T-helper 2 cell treated with Interferon-gamma antibody and Interleukin-4, amounts not matched to agents 5 μg/mL and 100 μg/mL, for 36 hours (primary cell): ENCODE results near the gene IGF2.
"Not testable (repeated sequence)": the region's sequence is repeated elsewhere in the genome, so short reads cannot be mapped to it uniquely, and the experiment has no call there.

Source experiments
- DNase-seq: peaks from one replicate; pipeline ENCODE4 v3.0.0; 2021; ENCODE audit warnings: low spot score
- H3K27ac Mint-ChIP-seq: one replicate; pipeline ENCODE4 v1.8.0; 2021; ENCODE audit warnings: mild to moderate bottlenecking, mixed read lengths
- H3K27me3 Mint-ChIP-seq: one replicate; pipeline ENCODE4 v1.8.0; 2021; ENCODE audit warnings: low read depth, mixed read lengths
- H3K36me3 Mint-ChIP-seq: one replicate; pipeline ENCODE4 v1.8.0; 2021; ENCODE audit warnings: low read depth, mixed read lengths
- H3K4me1 Mint-ChIP-seq: one replicate; pipeline ENCODE4 v1.8.0; 2021; ENCODE audit warnings: low read depth, mixed read lengths
- H3K4me3 Mint-ChIP-seq: one replicate; pipeline ENCODE4 v1.8.0; 2022; ENCODE audit warnings: mild to moderate bottlenecking, moderate library complexity, mixed read lengths
- H3K9me3 Mint-ChIP-seq: one replicate; pipeline ENCODE4 v1.8.0; 2021; ENCODE audit warnings: mixed read lengths

The IGF2 gene

GRCh38 chr11:2131371-2132236 is 7.6 kb downstream of the IGF2 start:
- DNase-seq = no peak
- Mint-ChIP-seq H3K27me3 (peaks cover 29% of the 10 kb centered on the region), H3K27ac (no peak overlapping the region), H3K36me3 (no peaks in the 10 kb centered on the region), H3K9me3 (peaks cover 5% of the 10 kb centered on the region), H3K4me3 (no peak overlapping the region), H3K4me1 (no peaks in the 10 kb centered on the region)

DNA sequence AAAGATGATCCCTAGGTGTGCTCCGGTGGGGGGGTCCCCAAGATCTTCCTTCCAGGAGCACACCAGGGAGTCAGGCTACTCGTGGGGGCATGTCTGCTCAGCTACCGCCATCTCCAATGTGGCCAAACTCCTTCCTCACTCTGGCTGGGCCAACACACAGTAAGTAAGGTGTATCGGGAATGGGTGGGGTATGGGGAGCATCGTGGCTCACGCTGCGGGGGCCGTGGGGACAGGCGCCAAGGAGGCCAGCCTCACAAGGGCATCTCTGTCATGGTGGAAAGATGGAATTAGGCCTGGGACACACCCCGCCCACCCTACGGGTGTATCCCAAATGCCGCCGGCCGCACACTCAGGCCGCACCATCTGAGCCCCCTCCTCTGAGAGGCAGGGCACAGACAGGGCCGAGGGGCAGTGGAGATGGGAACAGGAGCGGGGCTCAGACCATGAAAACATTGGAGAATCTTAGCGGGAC is 8.3 kb downstream of the IGF2 start:
- Mint-ChIP-seq H3K27me3 (peaks cover 22% of the 10 kb centered on the region), H3K36me3 (no peaks in the 10 kb centered on the region), H3K4me3 (no peak overlapping the region)

DNA sequence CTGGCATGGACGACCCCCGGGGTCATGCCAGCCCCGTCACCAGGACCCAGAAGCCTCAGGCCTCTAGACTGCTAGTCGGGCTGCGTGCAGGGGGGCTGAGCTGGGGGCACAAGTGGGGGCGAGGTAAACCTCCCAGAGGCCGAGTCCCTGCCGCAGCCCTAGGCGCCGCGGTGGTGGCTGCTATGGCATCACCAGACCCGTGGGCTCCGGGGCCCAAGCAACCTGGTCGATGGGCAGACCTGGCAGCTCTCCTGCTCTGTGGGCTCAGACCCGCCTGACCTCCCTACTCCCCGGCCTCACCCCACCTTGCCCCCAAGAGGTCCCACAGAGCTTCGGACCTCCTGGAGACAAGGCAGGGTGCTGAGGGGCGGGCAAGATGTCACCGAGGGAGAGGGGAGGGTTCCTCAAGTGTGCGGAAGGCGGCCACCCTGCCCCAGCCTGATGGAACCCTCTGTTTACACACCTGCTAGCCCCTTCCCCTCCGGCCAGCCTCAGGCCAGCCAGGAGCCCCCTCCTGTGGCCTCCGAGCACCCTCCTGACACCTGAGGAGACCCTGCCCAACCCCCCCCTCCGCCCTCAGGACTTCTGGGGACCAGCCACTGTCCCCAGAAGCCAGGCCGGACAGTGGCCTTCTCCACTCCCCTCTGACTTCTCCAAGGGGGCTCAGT is 9.4 kb downstream of the IGF2 start:
- H3K4me3 Mint-ChIP-seq = no peak overlapping the region
- no peaks in the 10 kb centered on the region for H3K36me3 Mint-ChIP-seq
- DNase-seq = no peak
- H3K27me3 Mint-ChIP-seq = peaks cover 18% of the 10 kb centered on the region
- peaks cover 5% of the 10 kb centered on the region for H3K9me3 Mint-ChIP-seq
- H3K27ac Mint-ChIP-seq = no peak overlapping the region
- no peaks in the 10 kb centered on the region for H3K4me1 Mint-ChIP-seq

More for the DNA sequence above, 8.3 kb downstream of the IGF2 start:
- no peak for DNase-seq
- H3K4me1 Mint-ChIP-seq = no peaks in the 10 kb centered on the region
- peaks cover 5% of the 10 kb centered on the region for H3K9me3 Mint-ChIP-seq
- H3K27ac Mint-ChIP-seq = no peak overlapping the region

DNA sequence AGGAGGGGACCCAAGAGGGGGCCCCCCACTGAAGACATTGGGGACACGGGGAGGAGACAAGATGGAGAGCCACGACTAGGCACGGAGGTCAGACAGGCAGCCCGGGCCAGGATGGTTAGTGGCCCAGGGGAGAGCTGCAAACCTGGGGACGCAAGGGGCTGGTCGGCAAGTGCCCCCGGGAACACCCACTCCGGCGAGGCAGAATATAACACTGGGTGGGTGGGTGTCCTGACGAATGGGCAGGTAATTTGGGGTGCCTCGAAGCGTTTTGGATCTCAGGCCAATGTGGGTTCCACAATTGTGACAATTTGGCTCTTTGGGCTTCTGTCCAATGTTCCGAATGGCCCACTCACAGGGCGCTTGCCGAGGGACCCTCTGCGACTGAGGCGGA is 9.9 kb downstream of the IGF2 start:
- no peak overlapping the region for H3K27ac Mint-ChIP-seq
- no peaks in the 10 kb centered on the region for H3K4me1 Mint-ChIP-seq
- DNase-seq = no peak
- H3K9me3 Mint-ChIP-seq = peaks cover 5% of the 10 kb centered on the region
- H3K4me3 Mint-ChIP-seq = no peak overlapping the region
- peaks cover 17% of the 10 kb centered on the region for H3K27me3 Mint-ChIP-seq
- H3K36me3 Mint-ChIP-seq = no peaks in the 10 kb centered on the region

GRCh38 chr11:2128511-2129307 is 10.5 kb downstream of the IGF2 start:
- H3K27ac Mint-ChIP-seq = no peak overlapping the region
- no peaks in the 10 kb centered on the region for H3K4me1 Mint-ChIP-seq
- DNase-seq = no peak
- peaks cover 5% of the 10 kb centered on the region for H3K9me3 Mint-ChIP-seq
- no peaks in the 10 kb centered on the region for H3K36me3 Mint-ChIP-seq
- peaks cover 17% of the 10 kb centered on the region for H3K27me3 Mint-ChIP-seq
- no peak overlapping the region for H3K4me3 Mint-ChIP-seq

DNA sequence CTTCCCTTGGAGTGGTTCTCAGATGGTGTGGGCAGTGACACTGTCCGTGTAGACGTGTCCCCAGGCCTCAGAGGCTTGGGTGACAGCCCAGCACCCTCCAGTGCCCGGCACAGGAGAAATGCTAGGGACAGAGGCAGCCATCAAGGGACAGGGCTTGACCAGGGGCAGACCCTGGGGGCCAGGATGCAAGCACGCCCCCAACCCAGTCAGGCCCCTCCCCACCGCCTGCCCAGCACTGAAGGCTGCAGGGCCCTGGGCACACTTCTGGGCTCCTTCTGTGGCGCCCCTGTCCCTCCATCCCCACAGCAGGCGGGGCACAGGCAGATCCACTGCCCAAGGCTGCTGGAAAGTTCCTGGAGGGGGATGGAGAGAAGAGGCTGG is 11.1 kb downstream of the IGF2 start:
- Mint-ChIP-seq H3K9me3 (peaks cover 5% of the 10 kb centered on the region), H3K4me3 (no peak overlapping the region), H3K27me3 (peaks cover 17% of the 10 kb centered on the region), H3K4me1 (no peaks in the 10 kb centered on the region), H3K27ac (no peak overlapping the region), H3K36me3 (no peaks in the 10 kb centered on the region)
- DNase-seq = no peak

DNA sequence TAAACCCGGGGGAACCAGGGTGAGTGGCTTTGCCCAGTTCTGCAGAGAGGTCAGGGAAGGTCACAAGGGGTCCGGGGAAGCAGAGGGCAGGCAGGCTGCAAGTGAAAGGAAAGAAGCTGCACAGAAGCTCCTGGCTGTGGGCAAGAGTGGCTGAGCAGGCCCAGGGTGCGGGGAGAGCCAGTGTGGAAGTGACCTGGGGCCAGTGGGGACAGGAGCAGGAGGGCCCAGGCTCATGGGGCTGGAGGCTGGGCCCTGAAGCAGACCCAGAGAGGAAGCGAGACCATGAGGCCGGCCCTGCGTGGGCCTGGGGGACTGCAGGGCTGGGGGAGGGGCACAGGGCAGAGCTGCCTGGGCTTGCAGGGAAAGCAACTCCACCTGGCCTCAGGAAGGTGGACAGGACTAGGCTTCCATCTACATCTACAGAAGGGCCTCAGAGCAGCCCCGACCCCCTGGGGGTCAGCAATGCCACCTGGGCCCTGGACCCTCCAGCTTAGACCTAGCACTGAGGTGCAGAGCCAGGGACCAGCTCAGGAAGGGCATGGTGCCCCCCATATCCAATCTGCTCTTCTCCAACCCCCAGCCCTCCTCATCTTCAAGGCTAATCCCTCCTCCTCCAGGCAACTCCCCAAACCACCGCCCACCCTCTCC is 11.6 kb downstream of the IGF2 start:
- Mint-ChIP-seq H3K4me3 (no peak overlapping the region), H3K4me1 (no peaks in the 10 kb centered on the region), H3K27ac (no peak overlapping the region), H3K9me3 (peaks cover 5% of the 10 kb centered on the region), H3K36me3 (no peaks in the 10 kb centered on the region), H3K27me3 (peaks cover 14% of the 10 kb centered on the region)
- DNase-seq = no peak

GRCh38 chr11:2126520-2127085 is 12.6 kb downstream of the IGF2 start:
- peaks cover 7% of the 10 kb centered on the region for H3K27me3 Mint-ChIP-seq
- H3K4me1 Mint-ChIP-seq = no peaks in the 10 kb centered on the region
- H3K4me3 Mint-ChIP-seq = no peak overlapping the region
- H3K36me3 Mint-ChIP-seq = no peaks in the 10 kb centered on the region
- H3K27ac Mint-ChIP-seq = no peak overlapping the region
- peaks cover 4% of the 10 kb centered on the region for H3K9me3 Mint-ChIP-seq
- no peak for DNase-seq

DNA sequence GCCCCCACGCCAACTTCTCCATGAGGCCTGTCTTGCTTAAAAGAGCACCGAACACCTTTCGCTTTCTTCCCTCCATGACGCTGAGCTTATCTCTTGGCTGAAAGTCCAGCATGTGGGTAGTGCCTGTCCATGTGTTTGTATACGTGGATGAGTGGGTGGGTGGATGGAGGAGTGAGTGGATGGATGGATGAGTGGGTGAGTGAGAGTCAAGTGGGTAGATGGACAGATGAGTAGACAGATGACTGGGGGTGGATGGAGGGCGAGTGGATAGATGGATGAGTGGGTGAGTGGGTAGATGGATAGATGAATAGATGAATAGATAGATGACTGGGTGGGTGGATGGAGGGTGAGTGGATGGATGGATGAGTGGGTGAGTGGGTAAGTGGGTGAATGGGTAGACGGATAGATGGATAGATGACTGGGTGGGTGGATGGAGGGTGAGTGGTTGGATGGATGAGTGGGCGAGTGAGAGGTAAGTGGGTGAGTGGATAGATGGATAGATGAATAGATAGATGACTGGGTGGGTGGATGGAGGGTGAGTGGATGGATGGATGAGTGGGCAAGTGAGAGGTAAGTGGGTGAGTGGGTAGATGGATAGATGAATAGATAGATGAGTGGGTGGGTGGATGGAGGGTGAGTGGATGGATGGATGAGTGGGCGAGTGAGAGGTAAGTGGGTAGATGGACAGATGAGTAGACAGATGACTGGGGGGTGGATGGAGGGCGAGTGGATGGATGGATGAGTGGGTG is 14.3 kb downstream of the IGF2 start:
- H3K4me3 Mint-ChIP-seq, H3K9me3 Mint-ChIP-seq, H3K27ac Mint-ChIP-seq, H3K27me3 Mint-ChIP-seq, H3K4me1 Mint-ChIP-seq, H3K36me3 Mint-ChIP-seq, DNase-seq: not testable (repeated sequence)

DNA sequence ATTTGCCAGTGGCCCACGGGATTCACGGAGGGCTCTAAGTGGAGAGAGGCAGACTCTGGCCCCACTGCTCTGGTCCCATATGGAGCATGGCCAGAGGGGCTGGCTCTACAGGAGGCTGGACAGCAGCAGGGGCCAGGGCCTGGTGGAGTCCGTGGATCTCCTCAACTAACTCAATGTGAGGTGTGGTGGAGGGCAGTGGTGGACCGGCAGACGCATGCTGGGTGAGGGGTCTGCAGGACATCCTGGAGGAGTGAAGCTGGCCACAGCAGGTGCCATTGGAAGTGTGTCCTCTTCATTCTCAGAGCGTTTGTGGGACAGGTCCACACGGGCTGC is 15.6 kb downstream of the IGF2 start:
- DNase-seq = no peak
- Mint-ChIP-seq H3K9me3 (no peaks in the 10 kb centered on the region), H3K27me3 (no peaks in the 10 kb centered on the region), H3K4me1 (no peaks in the 10 kb centered on the region), H3K4me3 (no peak overlapping the region), H3K36me3 (no peaks in the 10 kb centered on the region), H3K27ac (no peak overlapping the region)

DNA sequence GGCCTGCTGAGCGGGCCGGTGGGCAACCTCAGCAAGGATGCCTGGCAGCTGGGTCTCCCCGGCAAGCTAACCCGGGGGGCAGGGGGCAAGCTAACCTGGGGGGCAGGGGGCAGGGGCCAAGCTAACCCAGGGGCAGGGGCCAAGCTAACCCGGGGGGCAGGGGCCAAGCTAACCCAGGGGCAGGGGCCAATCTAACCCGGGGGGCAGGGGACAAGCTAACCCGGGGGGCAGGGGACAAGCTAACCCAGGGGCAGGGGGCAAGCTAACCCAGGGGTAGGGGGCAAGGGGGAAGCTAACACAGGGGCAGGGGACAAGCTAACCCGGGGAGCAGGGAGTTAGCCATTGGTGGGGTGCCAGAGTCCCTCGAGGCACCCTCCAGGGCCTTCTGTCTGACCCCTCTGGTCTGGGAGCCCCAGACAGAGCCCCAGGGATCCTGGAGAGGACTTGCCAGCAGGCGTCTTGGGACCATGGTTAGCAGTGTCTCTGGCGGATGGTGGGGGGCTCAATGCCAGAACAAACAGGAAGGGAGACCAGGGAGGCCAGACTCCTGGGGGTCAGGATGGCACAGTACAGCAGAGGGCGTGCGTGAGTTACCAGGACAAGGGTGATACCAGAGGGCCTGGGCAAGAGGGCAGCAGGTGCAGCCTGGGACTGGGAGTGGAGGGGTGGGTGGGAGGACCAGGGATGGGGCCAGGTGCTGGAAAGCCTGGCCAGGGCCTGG is 16.1 kb downstream of the IGF2 start:
- no peak for DNase-seq
- H3K27me3 Mint-ChIP-seq = peaks cover 3% of the 10 kb centered on the region
- no peaks in the 10 kb centered on the region for H3K36me3 Mint-ChIP-seq
- H3K4me3 Mint-ChIP-seq = no peak overlapping the region
- no peaks in the 10 kb centered on the region for H3K9me3 Mint-ChIP-seq
- no peaks in the 10 kb centered on the region for H3K4me1 Mint-ChIP-seq
- no peak overlapping the region for H3K27ac Mint-ChIP-seq

GRCh38 chr11:2122222-2122906 is 16.8 kb downstream of the IGF2 start:
- Mint-ChIP-seq H3K4me3 (no peak overlapping the region), H3K4me1 (no peaks in the 10 kb centered on the region), H3K27me3 (peaks cover 7% of the 10 kb centered on the region), H3K36me3 (no peaks in the 10 kb centered on the region), H3K27ac (no peak overlapping the region), H3K9me3 (no peaks in the 10 kb centered on the region)
- no peak for DNase-seq
